B cell (primary cell): ENCODE data around the gene MEX3B.

ENCODE experiments used
- CTCF ChIP-seq: fragments of 200-600 bp; IDR thresholded peaks from one replicate; pipeline ENCODE4 v1.8.0; 2022; ENCODE audit warnings: antibody characterized with exemption, mild to moderate bottlenecking
- EZH2 ChIP-seq: IDR thresholded peaks from 2 replicates; pipeline ENCODE4 v1.6.1; 2012; ENCODE audit warnings: borderline replicate concordance, low read depth, mild to moderate bottlenecking, moderate library complexity, low read length; ENCODE audit not compliant: insufficient read depth, poor library complexity, severe bottlenecking

- TF ChIP-seq CTCF (no peak), EZH2 (no peak)
Observed at GRCh38 chr15:82048811-82049210, 3.0 kb upstream of the MEX3B start.
